GM21515 (cell line): ENCODE results near the gene FGF12.
A peak's percentile ranks its signal among the peaks of the same experiment; 100 is the strongest.

Source experiments
- ATAC-seq: cut with Tn5 transposase; IDR thresholded peaks from one replicate; pipeline ENCODE4 v1.9.1; 2021; ENCODE audit not compliant: unreplicated experiment

FGF12 gene

DNA sequence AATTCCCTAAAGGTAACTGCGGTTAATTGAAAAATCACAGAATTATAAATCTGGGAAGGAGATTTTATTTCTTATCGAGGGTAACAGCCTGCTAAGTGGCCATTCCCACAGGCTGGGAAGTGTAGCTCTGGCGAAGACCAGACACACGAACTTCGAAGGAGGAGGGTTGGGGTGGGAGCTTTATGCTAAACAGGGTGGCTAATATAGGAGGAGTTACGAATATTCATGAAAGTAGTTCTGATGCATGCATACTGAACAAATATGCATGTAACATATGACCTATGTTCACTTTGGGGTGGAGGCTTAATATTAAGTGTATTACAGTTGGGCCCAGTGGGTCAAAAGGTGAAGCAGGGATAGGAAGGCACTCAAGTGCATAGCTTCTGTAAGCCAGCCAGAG, 221.6 kb downstream of the FGF12 start:
- no peak for ATAC-seq

DNA sequence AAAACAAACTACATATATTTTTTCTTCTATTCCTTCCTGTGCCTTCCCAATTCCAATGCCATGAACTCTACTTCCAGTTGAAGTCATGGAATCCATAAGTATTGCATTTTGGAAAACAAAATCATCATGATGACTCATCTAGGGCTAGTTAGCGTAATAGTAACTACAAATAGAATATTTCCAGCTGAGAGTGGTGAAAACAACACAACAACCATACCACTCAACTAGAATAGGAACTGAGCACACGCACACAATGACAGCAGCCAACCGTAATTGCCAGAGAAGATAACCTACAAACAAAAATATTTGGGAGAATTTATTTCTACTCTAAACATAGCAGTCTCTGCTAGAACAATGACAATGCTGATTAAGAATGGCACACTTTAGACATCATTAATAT, 225.9 kb downstream of the FGF12 start:
- ATAC-seq: no peak

GRCh38 chr3:192496905-192497587, 230.3 kb downstream of the FGF12 start:
- no peak for ATAC-seq

DNA sequence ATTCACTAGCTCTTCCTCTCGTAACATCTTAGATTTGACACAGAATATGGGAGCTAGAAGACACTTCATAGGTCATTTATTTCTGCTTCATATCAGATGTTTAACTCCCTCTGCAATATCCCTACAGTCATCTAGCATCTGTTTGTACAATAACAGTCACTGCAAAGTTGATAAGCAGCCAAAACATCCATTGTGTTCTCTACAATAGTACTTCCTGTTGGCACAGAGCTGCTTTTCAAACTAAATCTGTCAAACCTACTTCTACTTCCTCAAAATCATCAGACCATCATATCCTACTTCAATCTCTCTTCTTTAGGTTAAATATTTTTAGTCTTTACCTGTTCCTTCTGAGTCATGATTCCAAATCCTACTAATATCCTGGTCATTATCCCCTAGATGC, 233.2 kb downstream of the FGF12 start:
- ATAC-seq: peak; percentile 82

DNA sequence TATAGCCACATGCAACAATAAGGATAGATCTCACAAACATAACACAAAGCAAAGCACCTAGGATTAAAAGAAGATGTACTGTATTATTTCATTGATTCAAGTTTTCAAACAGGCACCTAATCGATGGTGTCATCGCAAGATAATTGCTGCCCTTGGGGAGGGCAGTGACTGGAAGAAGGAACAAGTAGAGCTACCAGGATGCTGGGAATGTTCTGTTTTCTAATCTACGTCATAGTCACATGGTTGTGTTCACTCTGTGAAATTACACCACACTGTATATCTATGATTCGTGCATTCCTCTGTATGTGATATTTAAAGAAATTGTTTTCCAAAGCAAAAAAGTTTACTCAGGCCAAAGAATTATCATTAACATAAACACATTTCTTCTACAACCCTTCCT, 236.6 kb downstream of the FGF12 start:
- ATAC-seq: no peak

GRCh38 chr3:192489579-192489978, 237.8 kb downstream of the FGF12 start:
- ATAC-seq: no peak

GRCh38 chr3:192487033-192487432, 240.3 kb downstream of the FGF12 start:
- ATAC-seq: no peak

- ATAC-seq: no peak
Observed at GRCh38 chr3:192482809-192483208, 244.5 kb downstream of the FGF12 start.

- no peak for ATAC-seq
Observed at GRCh38 chr3:192482391-192482790, 244.9 kb downstream of the FGF12 start.

DNA sequence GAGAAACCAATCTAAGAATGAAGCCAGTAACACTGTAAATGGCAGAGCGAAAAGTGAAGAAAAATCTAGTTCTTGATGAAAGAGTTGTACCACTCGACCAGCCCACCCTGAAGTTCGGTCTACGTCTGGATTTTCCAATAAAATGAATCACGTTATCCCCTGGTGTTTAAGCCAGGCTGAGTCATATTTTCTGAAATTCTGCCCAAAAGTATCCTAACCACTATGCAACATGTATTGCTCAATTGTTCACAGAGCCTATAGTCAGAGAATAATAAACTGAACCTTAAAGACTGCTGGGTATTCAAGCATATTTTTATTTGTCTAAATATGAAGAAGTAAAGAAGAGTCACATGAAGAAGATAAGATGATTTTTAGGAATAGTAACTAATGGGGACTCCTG, 245.7 kb downstream of the FGF12 start:
- ATAC-seq: no peak

GRCh38 chr3:192467230-192468140, 259.9 kb downstream of the FGF12 start:
- ATAC-seq: peak; percentile 98

DNA sequence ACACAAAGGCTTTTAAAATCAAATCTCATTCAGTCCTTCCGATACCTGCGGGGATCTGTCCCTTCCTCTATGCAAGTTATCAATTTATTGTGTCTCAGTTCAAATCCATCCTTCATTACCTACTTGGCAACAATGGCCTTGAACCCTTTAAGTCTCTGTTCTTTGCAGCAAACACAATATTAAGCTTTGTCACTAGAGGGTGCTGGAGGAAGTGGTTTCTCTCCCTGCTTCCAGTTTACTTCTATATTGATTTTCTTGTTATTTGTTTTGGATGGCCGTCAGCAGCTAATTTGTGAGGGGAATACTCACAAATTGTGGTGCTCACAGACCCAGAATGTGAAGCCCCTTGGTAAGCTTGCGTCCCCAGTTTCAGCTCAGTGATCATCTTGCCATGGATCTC, 278.3 kb downstream of the FGF12 start:
- ATAC-seq: no peak

DNA sequence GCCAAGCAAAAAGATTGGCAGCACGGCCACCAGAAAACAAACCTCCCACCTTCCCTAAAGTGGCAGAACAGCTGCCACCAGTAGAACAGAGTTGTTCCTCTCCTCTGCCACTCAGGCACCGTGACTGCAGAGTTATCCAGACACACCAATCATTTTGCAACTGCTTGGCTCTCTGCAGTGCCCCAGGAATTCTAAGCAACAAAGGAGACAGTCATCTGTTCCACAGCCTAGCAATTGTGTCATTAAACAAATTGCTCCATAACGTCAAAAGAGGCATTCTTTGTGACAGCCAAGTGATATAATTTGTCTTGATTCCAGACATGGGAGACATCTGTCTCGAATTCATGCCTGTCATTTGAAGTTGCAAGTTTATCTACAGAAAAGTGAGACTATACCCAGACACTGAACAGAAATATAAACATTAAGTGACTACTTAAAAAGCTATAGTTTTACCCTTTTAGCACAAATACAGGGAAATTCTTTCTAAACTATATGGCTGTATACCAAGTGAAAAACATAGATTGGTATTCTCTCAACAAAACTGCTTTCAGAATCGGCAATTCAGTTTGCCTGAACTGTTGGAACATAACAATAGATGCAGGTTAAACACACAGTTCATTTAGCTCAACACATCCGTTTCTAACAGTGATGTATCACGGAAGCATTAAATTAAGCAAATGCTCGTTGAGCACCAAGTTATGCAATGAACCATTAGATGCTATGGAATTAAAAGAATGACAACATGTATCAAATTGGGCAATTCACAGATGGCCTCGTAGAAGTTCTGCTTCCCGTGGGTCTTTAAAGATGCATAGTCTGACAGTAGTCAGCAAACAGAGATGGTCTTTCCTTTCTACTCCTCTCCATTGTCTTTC, 281.3 kb downstream of the FGF12 start:
- ATAC-seq: no peak

GRCh38 chr3:192444791-192445106, 282.6 kb downstream of the FGF12 start:
- no peak for ATAC-seq

DNA sequence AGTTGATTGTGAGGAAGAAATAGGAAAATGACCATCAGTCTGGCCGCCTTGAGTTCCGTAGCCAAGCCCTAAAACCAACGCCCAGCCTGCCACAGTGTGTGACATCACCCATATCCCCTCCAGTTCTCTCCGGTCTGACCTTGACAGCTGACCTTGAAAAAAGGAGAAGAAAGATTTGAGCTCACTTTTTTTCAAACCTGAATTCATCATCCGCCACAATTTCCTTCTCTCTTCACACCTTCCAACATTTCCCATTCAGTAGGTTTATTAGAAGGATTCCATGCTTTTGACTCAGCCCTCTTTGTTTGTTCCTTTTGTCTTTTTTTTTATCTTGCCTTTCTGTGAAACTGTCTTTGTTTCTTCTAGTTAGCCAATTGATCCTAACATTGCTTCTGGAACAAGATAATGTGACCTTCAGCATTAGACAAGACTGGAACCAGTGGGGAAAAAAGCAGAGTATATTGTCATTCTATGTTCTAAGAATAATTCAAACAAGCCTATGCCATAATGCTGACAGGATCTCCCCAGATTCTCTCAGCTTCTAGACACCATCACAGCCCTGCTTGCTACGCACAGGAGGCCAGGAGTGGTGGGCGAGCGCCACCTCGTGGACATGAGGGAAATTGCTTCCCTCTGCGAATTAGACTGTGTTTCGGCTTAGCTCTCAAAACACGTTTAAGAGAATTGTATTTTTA, 283.1 kb downstream of the FGF12 start:
- peak; percentile 96 for ATAC-seq

- no peak for ATAC-seq
Observed at GRCh38 chr3:192435241-192435640, 292.1 kb downstream of the FGF12 start.

DNA sequence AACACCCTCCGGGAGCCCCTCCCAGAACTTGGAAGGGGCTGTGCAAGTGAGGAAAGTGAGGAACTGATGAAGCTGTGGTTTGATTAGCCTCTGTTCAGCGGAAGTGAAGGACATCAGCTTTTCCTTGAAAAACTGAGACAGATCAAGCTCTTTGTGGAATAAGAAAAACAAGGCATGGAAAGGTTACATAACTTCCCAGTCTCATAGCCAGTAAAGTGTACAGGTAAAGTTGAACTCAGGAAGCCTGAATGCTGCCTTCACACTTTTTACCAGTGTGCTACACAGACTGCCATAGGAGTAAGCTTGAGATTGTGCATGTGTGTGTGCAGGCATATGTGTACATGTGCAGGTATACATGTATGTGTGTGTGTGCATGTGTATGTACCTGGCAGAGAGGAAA, 293.2 kb downstream of the FGF12 start:
- ATAC-seq: no peak

GRCh38 chr3:192433704-192434103, 293.6 kb downstream of the FGF12 start:
- no peak for ATAC-seq

DNA sequence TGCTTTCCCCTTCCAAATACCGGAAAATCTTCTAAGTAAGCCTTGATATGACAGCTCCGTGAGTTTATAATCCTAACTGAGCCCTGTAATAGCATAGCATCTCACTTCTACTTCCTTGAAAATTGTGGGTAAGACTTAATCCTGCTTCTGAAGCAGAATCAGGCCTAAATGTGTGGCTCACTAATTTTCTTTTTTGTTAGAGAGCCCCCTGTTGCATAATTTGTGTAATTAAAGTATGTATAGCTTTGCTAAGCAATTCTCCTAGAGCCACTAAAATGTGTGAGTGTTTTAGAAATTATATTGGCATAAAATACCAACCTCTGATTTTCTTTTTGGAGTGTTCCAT, 304.4 kb downstream of the FGF12 start:
- no peak for ATAC-seq

- no peak for ATAC-seq
Observed at GRCh38 chr3:192422321-192422996, 304.9 kb downstream of the FGF12 start.

- no peak for ATAC-seq
Observed at GRCh38 chr3:192419312-192419711, 308.0 kb downstream of the FGF12 start.
